ENCODE measurements around the gene THEM4. TPM values are rescaled to one million over a fixed set of nuclear protein-coding genes. Genes with fewer than 3 reads are reported as not detected.
"Not testable (repeated sequence)": the region's sequence is repeated elsewhere in the genome, so short reads cannot be mapped to it uniquely, and the experiment has no call there.

THEM4 gene
- total RNA-seq, 1 donor from 2014 or later, result 28.2 TPM

- no peak for DNase-seq (ENCODE audit: low spot score)
Measured at GRCh38 chr1:151893176-151893924, 16.0 kb downstream of the THEM4 start.

- DNase-seq (ENCODE audit: low spot score), result no peak
Measured at GRCh38 chr1:151892190-151892589, 17.1 kb downstream of the THEM4 start.

GRCh38 chr1:151891512-151891911, 17.8 kb downstream of the THEM4 start:
- no peak for DNase-seq (ENCODE audit: low spot score)

GRCh38 chr1:151888972-151889570, 20.2 kb downstream of the THEM4 start:
- no peak for DNase-seq (ENCODE audit: low spot score)

GRCh38 chr1:151887028-151887427, 22.3 kb downstream of the THEM4 start:
- DNase-seq (ENCODE audit: low spot score), result no peak

GRCh38 chr1:151885479-151885878, 23.8 kb downstream of the THEM4 start:
- no peak for DNase-seq (ENCODE audit: low spot score)

- not testable (repeated sequence) for DNase-seq (ENCODE audit: low spot score)
Measured at GRCh38 chr1:151884879-151885278, 24.4 kb downstream of the THEM4 start.

GRCh38 chr1:151884445-151884844, 24.9 kb downstream of the THEM4 start:
- DNase-seq (ENCODE audit: low spot score), result not testable (repeated sequence)

- DNase-seq (ENCODE audit: low spot score), result not testable (repeated sequence)
Measured at GRCh38 chr1:151883898-151884297, 25.4 kb downstream of the THEM4 start.

GRCh38 chr1:151882918-151883317, 26.4 kb downstream of the THEM4 start:
- not testable (repeated sequence) for DNase-seq (ENCODE audit: low spot score)

- DNase-seq (ENCODE audit: low spot score), result no peak
Measured at GRCh38 chr1:151882466-151882865, 26.8 kb downstream of the THEM4 start.

GRCh38 chr1:151881479-151881878, 27.8 kb downstream of the THEM4 start:
- no peak for DNase-seq (ENCODE audit: low spot score)

- DNase-seq (ENCODE audit: low spot score), result no peak
Measured at GRCh38 chr1:151875419-151876097, 33.8 kb downstream of the THEM4 start.

GRCh38 chr1:151872776-151873175, 36.5 kb downstream of the THEM4 start:
- not testable (repeated sequence) for DNase-seq (ENCODE audit: low spot score)

- DNase-seq (ENCODE audit: low spot score), result no peak
Measured at GRCh38 chr1:151871284-151872030, 37.9 kb downstream of the THEM4 start.

GRCh38 chr1:151868486-151868885, 40.8 kb downstream of the THEM4 start:
- DNase-seq (ENCODE audit: low spot score), result no peak

GRCh38 chr1:151867765-151868411, 41.4 kb downstream of the THEM4 start:
- peak; percentile 36 for DNase-seq (ENCODE audit: low spot score)

- no peak for DNase-seq (ENCODE audit: low spot score)
Measured at GRCh38 chr1:151867321-151867720, 42.0 kb downstream of the THEM4 start.

- no peak for DNase-seq (ENCODE audit: low spot score)
Measured at GRCh38 chr1:151864411-151864810, 44.9 kb downstream of the THEM4 start.

- DNase-seq (ENCODE audit: low spot score), result no peak
Measured at GRCh38 chr1:151862604-151863003, 46.7 kb downstream of the THEM4 start.

GRCh38 chr1:151860504-151861187, 48.7 kb downstream of the THEM4 start:
- peak; percentile 28 for DNase-seq (ENCODE audit: low spot score)

Measured in ureter (tissue), 1 donor.